ENCODE data around the gene CCNYL1.

The CCNYL1 gene

GRCh38 chr2:207766697-207767460 is 55.4 kb downstream of the CCNYL1 start:
- Histone ChIP-seq H3K4me1 (ENCODE audit: low read length) (peaks cover 25% of the 10 kb centered on the region), H3K4me2 (ENCODE audit: low read length) (no peak overlapping the region), H2AFZ (ENCODE audit: low read depth, low read length) (no peak overlapping the region), H3K4me3 (ENCODE audit: low read length) (no peak overlapping the region), H3K9ac (ENCODE audit: low read length) (no peak overlapping the region), H4K20me1 (ENCODE audit: insufficient read depth, low read length) (no peaks in the 10 kb centered on the region), H3K79me2 (ENCODE audit: low read length) (no peaks in the 10 kb centered on the region), H3K27me3 (ENCODE audit: low read depth, low read length) (no peaks in the 10 kb centered on the region), H3K27ac (ENCODE audit: low read length) (no peak overlapping the region), H3K36me3 (replicated peaks; ENCODE audit: low read depth, low read length) (peaks cover 6% of the 10 kb centered on the region), H3K9me3 (ENCODE audit: insufficient read depth, low read length) (no peaks in the 10 kb centered on the region)
- TF ChIP-seq CTCF (IDR thresholded peaks at IDR 0.05; ENCODE audit: low read depth, low read length) (no peak), EZH2phosphoT487 (IDR thresholded peaks at IDR 0.05; ENCODE audit: low read depth) (no peak)

- H3K9ac ChIP-seq (ENCODE audit: low read length): no peak overlapping the region
- H2AFZ ChIP-seq (ENCODE audit: low read depth, low read length): no peak overlapping the region
- H3K4me3 ChIP-seq (ENCODE audit: low read length): no peak overlapping the region
- no peaks in the 10 kb centered on the region for H3K27me3 ChIP-seq (ENCODE audit: low read depth, low read length)
- H3K9me3 ChIP-seq (ENCODE audit: insufficient read depth, low read length): no peaks in the 10 kb centered on the region
- H3K36me3 ChIP-seq (replicated peaks; ENCODE audit: low read depth, low read length): peaks cover 6% of the 10 kb centered on the region
- H3K4me1 ChIP-seq (ENCODE audit: low read length): peaks cover 25% of the 10 kb centered on the region
- no peak for TF ChIP-seq EZH2phosphoT487 (IDR thresholded peaks at IDR 0.05; ENCODE audit: low read depth)
- TF ChIP-seq CTCF (IDR thresholded peaks at IDR 0.05; ENCODE audit: low read depth, low read length): no peak
- no peaks in the 10 kb centered on the region for H4K20me1 ChIP-seq (ENCODE audit: insufficient read depth, low read length)
- H3K27ac ChIP-seq (ENCODE audit: low read length): no peak overlapping the region
- no peak overlapping the region for H3K4me2 ChIP-seq (ENCODE audit: low read length)
- no peaks in the 10 kb centered on the region for H3K79me2 ChIP-seq (ENCODE audit: low read length)
Measured at GRCh38 chr2:207767461-207768167, 56.2 kb downstream of the CCNYL1 start.

- H3K9ac ChIP-seq (ENCODE audit: low read length): no peak overlapping the region
- H3K79me2 ChIP-seq (ENCODE audit: low read length): no peaks in the 10 kb centered on the region
- peak overlapping the region; percentile 98 for H3K4me2 ChIP-seq (ENCODE audit: low read length)
- no peaks in the 10 kb centered on the region for H3K9me3 ChIP-seq (ENCODE audit: insufficient read depth, low read length)
- H2AFZ ChIP-seq (ENCODE audit: low read depth, low read length): no peak overlapping the region
- TF ChIP-seq EZH2phosphoT487 (IDR thresholded peaks at IDR 0.05; ENCODE audit: low read depth) (no peak), CTCF (IDR thresholded peaks at IDR 0.05; ENCODE audit: low read depth, low read length) (no peak)
- no peaks in the 10 kb centered on the region for H3K27me3 ChIP-seq (ENCODE audit: low read depth, low read length)
- H3K27ac ChIP-seq (ENCODE audit: low read length): no peak overlapping the region
- H4K20me1 ChIP-seq (ENCODE audit: insufficient read depth, low read length): no peaks in the 10 kb centered on the region
- H3K4me1 ChIP-seq (ENCODE audit: low read length): peaks cover 25% of the 10 kb centered on the region
- H3K36me3 ChIP-seq (replicated peaks; ENCODE audit: low read depth, low read length): peaks cover 6% of the 10 kb centered on the region
- H3K4me3 ChIP-seq (ENCODE audit: low read length): peak overlapping the region; percentile 96
Measured at GRCh38 chr2:207768168-207768865, 56.9 kb downstream of the CCNYL1 start.

Data from OCI-LY3 (cell line).